OCI-LY3 (cell line): ENCODE data around the gene TMEM270.

Source experiments
- H2AFZ ChIP-seq: fragments of 200-600, 300-600 bp; shearing (Covaris generic); 2 replicates; pipeline ENCODE4 v1.6.0; 2014; ENCODE audit warnings: antibody characterized with exemption, low read depth, low read length
- H3K27ac ChIP-seq: fragments of 200-600, 300-600 bp; sonication (generic); 2 replicates; pipeline ENCODE4 v1.5.1; 2014; ENCODE audit warnings: mild to moderate bottlenecking, low read length, moderate library complexity, mixed read lengths
- H3K27me3 ChIP-seq: fragments of 200-600, 300-600 bp; sonication (generic); 2 replicates; pipeline ENCODE4 v1.6.1; 2014; ENCODE audit warnings: low read depth, low read length, mixed read lengths
- H3K36me3 ChIP-seq: fragments of 200-600, 300-600 bp; sonication (generic); replicated peaks from 2 replicates; pipeline ENCODE3; 2014; ENCODE audit warnings: low read depth, low read length, mixed read lengths
- H3K4me1 ChIP-seq: fragments of 300-600, 200-600 bp; sonication (generic); 2 replicates; pipeline ENCODE4 v1.6.1; 2014; ENCODE audit warnings: low read length, mixed read lengths
- H3K4me2 ChIP-seq: fragments of 200-600, 300-600 bp; sonication (generic); 2 replicates; pipeline ENCODE4 v1.6.1; 2014; ENCODE audit warnings: low read length, mixed read lengths
- H3K4me3 ChIP-seq: fragments of 300-600, 200-600 bp; sonication (generic); 2 replicates; pipeline ENCODE4 v1.5.1; 2014; ENCODE audit warnings: antibody characterized with exemption, mild to moderate bottlenecking, low read length, moderate library complexity
- H3K79me2 ChIP-seq: fragments of 300-600, 200-600 bp; shearing (Covaris generic); 2 replicates; pipeline ENCODE4 v1.6.1; 2014; ENCODE audit warnings: mild to moderate bottlenecking, low read length, mixed read lengths
- H3K9ac ChIP-seq: fragments of 300-600, 200-600 bp; shearing (Covaris generic); 2 replicates; pipeline ENCODE4 v1.6.0; 2014; ENCODE audit warnings: mild to moderate bottlenecking, low read length, moderate library complexity
- H3K9me3 ChIP-seq: fragments of 200-600, 300-600 bp; shearing (Covaris generic); 2 replicates; pipeline ENCODE4 v1.6.1; 2014; ENCODE audit warnings: low read length, mixed read lengths; ENCODE audit not compliant: insufficient read depth
- H4K20me1 ChIP-seq: fragments of 200-600, 300-600 bp; sonication (generic); 2 replicates; pipeline ENCODE4 v1.6.1; 2016; ENCODE audit warnings: low read length, mixed read lengths; ENCODE audit not compliant: insufficient read depth
- EZH2phosphoT487 ChIP-seq: fragments of 200-600 bp; shearing (Covaris generic); IDR thresholded peaks from 2 replicates; pipeline ENCODE4 v1.6.1; 2018; ENCODE audit warnings: antibody characterized with exemption, mixed run types, low read depth
- TF ChIP-seq, protein P1 (sequence below): fragments of 200-600, 300-600 bp; sonication (generic); IDR thresholded peaks from 2 replicates; pipeline ENCODE4 v1.5.1; 2014; ENCODE audit warnings: antibody characterized with exemption, low read length, low read depth

TMEM270 gene, protein sequence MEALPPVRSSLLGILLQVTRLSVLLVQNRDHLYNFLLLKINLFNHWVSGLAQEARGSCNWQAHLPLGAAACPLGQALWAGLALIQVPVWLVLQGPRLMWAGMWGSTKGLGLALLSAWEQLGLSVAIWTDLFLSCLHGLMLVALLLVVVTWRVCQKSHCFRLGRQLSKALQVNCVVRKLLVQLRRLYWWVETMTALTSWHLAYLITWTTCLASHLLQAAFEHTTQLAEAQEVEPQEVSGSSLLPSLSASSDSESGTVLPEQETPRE

DNA sequence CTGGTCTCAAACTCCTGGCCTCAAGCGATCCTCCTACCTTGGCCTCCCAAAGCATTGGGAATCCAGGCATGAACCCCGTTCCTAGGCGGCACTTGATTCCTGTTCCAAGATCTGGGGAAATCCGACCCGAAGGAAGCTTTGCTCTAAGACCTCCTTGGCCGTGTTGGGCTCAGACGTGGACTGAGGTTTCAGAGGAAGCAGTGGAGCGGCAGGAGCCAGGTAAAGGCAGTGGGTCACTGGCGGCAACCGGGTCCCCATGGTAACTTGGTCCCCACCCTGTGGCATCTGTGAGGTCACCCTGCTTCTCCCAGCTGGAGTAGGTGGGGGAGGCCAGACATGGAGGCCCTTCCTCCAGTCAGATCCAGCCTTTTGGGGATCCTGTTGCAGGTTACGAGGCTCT lies at the start of gene TMEM270:
TSS of gene TMEM270 (plus strand) at position 301 of the 400 bp plus-strand sequence. CDS start at position 337, 36 bp downstream.
- Histone ChIP-seq H3K9me3 (no peaks in the 10 kb centered on the region), H3K4me3 (no peak within 1 kb of the TSS), H2AFZ (no peak within 1 kb of the TSS), H3K27ac (no peak within 1 kb of the TSS), H3K4me2 (no peak within 1 kb of the TSS), H3K27me3 (0 out of 2 replicates have a peak, but pooled peaks cover 3% of the 10 kb centered on the region), H3K4me1 (peaks cover 8% of the 10 kb centered on the region; the same call in 1 of the 2 replicates), H4K20me1 (no peaks in the 10 kb centered on the region), H3K9ac (no peak within 1 kb of the TSS), H3K36me3 (no peaks in the 10 kb centered on the region), H3K79me2 (no peaks in the 10 kb centered on the region)
- TF ChIP-seq EZH2phosphoT487 = no peak

- Histone ChIP-seq H3K4me2 (no peak overlapping the region), H3K36me3 (no peaks in the 10 kb centered on the region), H4K20me1 (no peaks in the 10 kb centered on the region), H3K27ac (no peak overlapping the region), H3K4me1 (no peaks in the 10 kb centered on the region), H3K9me3 (peaks cover 3% of the 10 kb centered on the region; the same call in 1 of the 2 replicates), H3K9ac (no peak overlapping the region), H3K79me2 (no peaks in the 10 kb centered on the region), H3K27me3 (peaks cover 2% of the 10 kb centered on the region; the same call in 1 of the 2 replicates), H2AFZ (no peak overlapping the region), H3K4me3 (no peak overlapping the region)
- TF ChIP-seq, protein P1, sequence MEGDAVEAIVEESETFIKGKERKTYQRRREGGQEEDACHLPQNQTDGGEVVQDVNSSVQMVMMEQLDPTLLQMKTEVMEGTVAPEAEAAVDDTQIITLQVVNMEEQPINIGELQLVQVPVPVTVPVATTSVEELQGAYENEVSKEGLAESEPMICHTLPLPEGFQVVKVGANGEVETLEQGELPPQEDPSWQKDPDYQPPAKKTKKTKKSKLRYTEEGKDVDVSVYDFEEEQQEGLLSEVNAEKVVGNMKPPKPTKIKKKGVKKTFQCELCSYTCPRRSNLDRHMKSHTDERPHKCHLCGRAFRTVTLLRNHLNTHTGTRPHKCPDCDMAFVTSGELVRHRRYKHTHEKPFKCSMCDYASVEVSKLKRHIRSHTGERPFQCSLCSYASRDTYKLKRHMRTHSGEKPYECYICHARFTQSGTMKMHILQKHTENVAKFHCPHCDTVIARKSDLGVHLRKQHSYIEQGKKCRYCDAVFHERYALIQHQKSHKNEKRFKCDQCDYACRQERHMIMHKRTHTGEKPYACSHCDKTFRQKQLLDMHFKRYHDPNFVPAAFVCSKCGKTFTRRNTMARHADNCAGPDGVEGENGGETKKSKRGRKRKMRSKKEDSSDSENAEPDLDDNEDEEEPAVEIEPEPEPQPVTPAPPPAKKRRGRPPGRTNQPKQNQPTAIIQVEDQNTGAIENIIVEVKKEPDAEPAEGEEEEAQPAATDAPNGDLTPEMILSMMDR = peak; percentile 56
- TF ChIP-seq EZH2phosphoT487 = no peak
Observed at GRCh38 chr7:73811760-73812168, 49.2 kb upstream of the TMEM270 start.

GRCh38 chr7:73812996-73813395 lies 48.0 kb upstream of the TMEM270 start:
- no peak overlapping the region for H3K27ac ChIP-seq
- no peaks in the 10 kb centered on the region for H3K4me1 ChIP-seq
- peaks cover 2% of the 10 kb centered on the region; the same call in 1 of the 2 replicates for H3K27me3 ChIP-seq
- H3K4me3 ChIP-seq = no peak overlapping the region
- H4K20me1 ChIP-seq = no peaks in the 10 kb centered on the region
- H3K9ac ChIP-seq = no peak overlapping the region
- no peak overlapping the region for H3K4me2 ChIP-seq
- H3K36me3 ChIP-seq = no peaks in the 10 kb centered on the region
- no peaks in the 10 kb centered on the region for H3K79me2 ChIP-seq
- no peak overlapping the region for H2AFZ ChIP-seq
- TF ChIP-seq, protein P1 = no peak
- no peak for TF ChIP-seq EZH2phosphoT487
- H3K9me3 ChIP-seq = peaks cover 3% of the 10 kb centered on the region; the same call in 1 of the 2 replicates

DNA sequence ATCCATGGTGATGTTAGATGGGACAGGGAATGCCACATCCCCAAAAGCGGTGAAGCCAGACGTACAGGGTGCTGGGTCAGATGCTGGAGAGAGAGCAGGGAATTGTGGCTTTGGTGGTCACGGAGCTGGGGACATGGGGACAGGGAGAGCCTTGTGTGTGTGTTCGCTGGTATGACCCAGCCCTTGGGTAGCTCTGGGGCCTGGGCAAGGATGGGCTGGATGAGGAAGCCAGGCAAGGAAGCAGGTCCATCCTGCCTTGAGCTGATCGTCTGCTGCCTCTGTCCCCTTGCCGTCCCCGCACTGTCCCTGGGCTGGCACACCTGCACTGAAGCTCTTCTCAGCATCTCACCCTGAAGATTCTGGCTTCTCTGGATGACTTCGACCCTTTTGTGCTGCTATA lies 45.5 kb upstream of the TMEM270 start:
- Histone ChIP-seq H3K27ac (no peak overlapping the region), H3K4me1 (no peaks in the 10 kb centered on the region), H3K9me3 (peaks cover 3% of the 10 kb centered on the region; the same call in 1 of the 2 replicates), H4K20me1 (no peaks in the 10 kb centered on the region), H3K4me2 (no peak overlapping the region), H3K4me3 (no peak overlapping the region), H3K79me2 (no peaks in the 10 kb centered on the region), H3K36me3 (no peaks in the 10 kb centered on the region), H3K9ac (no peak overlapping the region), H2AFZ (no peak overlapping the region), H3K27me3 (peaks cover 2% of the 10 kb centered on the region; the same call in 1 of the 2 replicates)
- TF ChIP-seq EZH2phosphoT487 = no peak
- TF ChIP-seq, protein P1 = no peak
